GM23248 (cell line): ENCODE results near the gene LEAP2.

Experiments used
- EZH2 ChIP-seq: fragments of 200-600 bp; sonication (generic); IDR thresholded peaks from 2 replicates; pipeline ENCODE4 v1.6.1; 2018; ENCODE audit warnings: antibody characterized with exemption, mild to moderate bottlenecking; ENCODE audit not compliant: insufficient read depth, poor library complexity, severe bottlenecking
- EZH2phosphoT487 ChIP-seq: fragments of 200-600 bp; sonication (generic); IDR thresholded peaks from 2 replicates; pipeline ENCODE4 v1.6.1; 2018; ENCODE audit warnings: antibody characterized with exemption, moderate library complexity, mild to moderate bottlenecking, low read depth; ENCODE audit not compliant: insufficient read depth

GRCh38 chr5:132916086-132916485 is 42.6 kb downstream of the LEAP2 start:
- TF ChIP-seq EZH2phosphoT487: no peak
- no peak for TF ChIP-seq EZH2
